ENCODE data around the gene WAS.
A peak's percentile ranks its signal among the peaks of the same experiment; 100 is the strongest.
"Not testable (repeated sequence)": the region's sequence is repeated elsewhere in the genome, so short reads cannot be mapped to it uniquely, and the experiment has no call there.

Gene WAS
- total RNA-seq, result 44.9 to 70.1 (median 52.3) reads per million in 4 donors

- DNase-seq, result peak in 3 of 5 donors; percentile 10 to 82 (median 14)
These were observed at the start of gene WAS for GRCh38 chrX:48683411-48683982. Gene WAS, plus strand, starts transcription at chrX:48683799. Its CDS starts 55 bp downstream, at chrX:48683854.

GRCh38 chrX:48636301-48636700, 47.3 kb upstream of the WAS start:
- DNase-seq, result no peak

- no peak for DNase-seq
These were observed 46.8 kb upstream of the WAS start for GRCh38 chrX:48636776-48637175.

- DNase-seq, result no peak
These were observed 37.9 kb upstream of the WAS start for GRCh38 chrX:48645669-48646068.

GRCh38 chrX:48648336-48648751, 35.3 kb upstream of the WAS start:
- peak in 4 of 5 donors; percentile 15 to 44 (median 21) for DNase-seq

GRCh38 chrX:48649102-48649501, 34.5 kb upstream of the WAS start:
- no peak for DNase-seq

GRCh38 chrX:48652055-48652579, 31.5 kb upstream of the WAS start:
- not testable (repeated sequence) for DNase-seq

GRCh38 chrX:48654746-48655145, 28.9 kb upstream of the WAS start:
- not testable (repeated sequence) for DNase-seq

GRCh38 chrX:48659686-48660085, 23.9 kb upstream of the WAS start:
- DNase-seq, result not testable (repeated sequence)

- DNase-seq, result no peak
These were observed 20.4 kb upstream of the WAS start for GRCh38 chrX:48663241-48663640.

GRCh38 chrX:48664156-48664555, 19.4 kb upstream of the WAS start:
- DNase-seq, result no peak

- DNase-seq, result no peak
These were observed 17.6 kb upstream of the WAS start for GRCh38 chrX:48665991-48666390.

- no peak for DNase-seq
These were observed 16.9 kb upstream of the WAS start for GRCh38 chrX:48666649-48667048.

- DNase-seq, result no peak
These were observed 16.1 kb upstream of the WAS start for GRCh38 chrX:48667509-48667908.

GRCh38 chrX:48668187-48668586, 15.4 kb upstream of the WAS start:
- DNase-seq, result not testable (repeated sequence)

- DNase-seq, result peak; percentile 79 to 94 (median 83)
These were observed 7.3 kb upstream of the WAS start for GRCh38 chrX:48676106-48676892.

GRCh38 chrX:48676893-48677270, 6.7 kb upstream of the WAS start:
- DNase-seq, result peak in 2 of 5 donors; percentile 6 to 20

GRCh38 chrX:48677516-48677915, 6.1 kb upstream of the WAS start:
- DNase-seq, result no peak

- peak in 1 of 5 donors; percentile 50 for DNase-seq
These were observed 3.1 kb upstream of the WAS start for GRCh38 chrX:48680467-48680866.

GRCh38 chrX:48680925-48681324, 2.7 kb upstream of the WAS start:
- not testable (repeated sequence) for DNase-seq

GRCh38 chrX:48681539-48682183, 1.9 kb upstream of the WAS start:
- no peak for DNase-seq

- DNase-seq, result not testable (repeated sequence)
These were observed 804 bp upstream of the WAS start for GRCh38 chrX:48682795-48683194.

- no peak for DNase-seq
These were observed 535 bp downstream of the WAS start for GRCh38 chrX:48684134-48684533.
